IPS-NIHi7 (cell line): Measurements from ENCODE around the gene ENPP6.
A peak's percentile ranks its signal among the peaks of the same experiment; 100 is the strongest.

Experiments
- DNase-seq: peaks from one replicate; pipeline ENCODE4 v3.0.0; 2012; ENCODE audit warnings: mixed read lengths; ENCODE audit errors: extremely low spot score

Gene ENPP6

GRCh38 chr4:184190711-184191110, 27.0 kb downstream of the ENPP6 start:
- no peak for DNase-seq

GRCh38 chr4:184189966-184190365, 27.7 kb downstream of the ENPP6 start:
- DNase-seq = no peak

- no peak for DNase-seq
Measured at GRCh38 chr4:184188443-184189400, 29.0 kb downstream of the ENPP6 start.

DNA sequence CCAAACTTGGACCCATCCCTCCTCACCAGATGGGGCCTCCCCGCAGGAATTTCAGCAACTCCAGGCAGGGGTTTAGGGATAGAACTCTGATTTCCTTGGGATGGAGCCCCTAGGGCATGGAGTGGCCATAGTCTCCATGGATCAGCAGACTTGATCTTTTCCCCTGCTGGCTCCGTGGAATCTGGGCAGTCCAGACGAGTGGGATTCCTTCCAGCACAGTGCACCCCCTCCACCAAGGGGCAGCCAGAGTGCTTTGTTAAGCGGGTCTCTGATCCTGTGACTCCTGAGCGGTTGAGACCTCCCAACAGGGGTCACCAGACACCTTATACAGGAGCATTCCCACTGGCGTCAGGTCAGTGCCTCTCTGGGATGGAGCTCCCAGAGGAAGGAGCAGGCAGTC, 40.4 kb downstream of the ENPP6 start:
- no peak for DNase-seq

DNA sequence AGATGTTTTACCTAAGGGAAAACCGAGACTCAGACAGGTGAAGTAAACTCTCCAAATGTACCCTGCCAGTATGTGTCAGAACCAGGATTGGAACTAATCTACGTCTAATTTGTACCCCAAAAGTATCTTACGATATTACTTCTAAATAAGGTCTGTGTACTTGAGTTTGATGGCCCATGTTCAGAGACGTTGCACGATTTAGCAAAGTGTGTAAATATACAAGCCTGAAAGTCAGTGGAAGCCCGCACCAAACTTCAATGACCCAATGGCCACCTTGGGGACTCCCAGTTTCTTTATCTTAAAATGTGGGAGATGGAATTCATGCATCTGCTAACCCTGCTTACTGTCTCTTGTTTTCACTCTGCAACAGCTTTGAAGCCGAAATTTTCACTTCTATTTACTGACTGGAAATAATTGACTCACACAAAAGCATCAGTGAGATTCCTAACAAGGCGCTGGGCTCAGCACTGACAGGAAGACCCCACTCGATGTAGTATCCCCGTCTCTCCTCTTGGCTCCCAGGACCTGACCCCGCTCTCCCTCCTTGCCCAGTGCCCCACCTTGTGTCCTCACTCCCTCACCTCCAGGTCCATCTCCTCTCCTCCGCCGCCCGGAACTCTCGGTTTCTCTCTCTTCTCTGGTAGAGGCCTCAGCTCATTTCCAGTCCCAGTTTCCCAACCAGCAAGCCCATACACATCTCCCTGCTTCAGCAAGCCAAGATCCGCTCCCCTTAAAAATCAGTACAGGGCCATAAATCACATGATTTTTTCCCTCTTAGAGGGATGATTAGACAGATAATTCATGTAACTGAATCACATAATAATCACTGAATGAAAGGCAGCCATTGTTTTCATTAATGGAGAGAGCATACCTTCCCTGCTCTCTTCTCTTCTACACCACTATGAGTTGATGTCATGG, 42.8 kb downstream of the ENPP6 start:
- no peak for DNase-seq

DNA sequence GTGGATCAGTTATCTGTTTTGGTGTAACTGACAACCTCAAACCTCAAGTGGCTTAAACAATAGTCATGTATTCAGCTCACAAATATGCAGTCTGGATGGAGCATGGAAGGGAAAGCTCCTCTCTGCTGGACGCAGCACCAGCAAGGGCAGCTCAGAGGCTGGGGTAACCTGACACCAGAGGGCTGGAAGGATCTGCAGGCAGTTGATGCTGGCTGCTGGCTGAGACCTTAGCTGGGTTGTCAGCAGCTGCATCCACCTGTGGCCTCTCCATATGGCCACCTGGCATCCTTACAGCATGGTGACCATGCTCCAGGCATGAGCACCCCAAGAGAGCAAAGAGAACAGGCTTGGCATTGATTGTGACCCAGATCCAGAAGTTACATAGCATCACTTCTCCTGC, 46.7 kb downstream of the ENPP6 start:
- DNase-seq = peak; percentile 57

GRCh38 chr4:184169225-184169867, 48.3 kb downstream of the ENPP6 start:
- DNase-seq = no peak

DNA sequence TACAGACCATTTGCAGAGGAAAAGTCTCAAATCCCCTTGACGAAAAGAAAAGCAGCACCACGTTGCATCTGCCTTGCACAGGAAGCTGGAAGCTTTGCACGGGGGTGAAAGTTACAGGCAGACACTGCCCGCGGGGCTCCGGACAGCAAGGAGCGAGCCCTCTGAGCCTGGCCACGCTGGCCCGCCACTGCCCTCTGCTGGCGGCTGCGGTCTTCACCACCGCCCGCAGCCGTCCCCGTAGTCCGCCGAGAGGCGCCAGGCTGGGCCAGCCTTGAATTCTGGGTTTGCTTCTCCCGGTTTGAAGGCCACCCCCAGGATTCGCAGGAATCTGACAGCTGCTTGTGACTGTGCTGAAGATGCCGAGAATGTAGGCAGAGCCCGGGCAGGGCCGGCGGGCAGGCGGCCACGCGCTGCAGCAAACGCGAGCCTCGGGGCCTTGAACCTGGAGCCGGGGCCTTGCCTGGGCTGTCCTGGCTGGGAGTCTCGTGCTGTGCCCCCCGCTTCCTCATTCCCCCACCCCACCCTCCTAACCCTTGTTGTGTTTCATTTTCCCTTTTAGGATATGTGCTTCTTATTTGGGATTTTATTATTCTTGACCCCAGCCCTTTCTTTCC, 49.2 kb downstream of the ENPP6 start:
- peak; percentile 86 for DNase-seq

DNA sequence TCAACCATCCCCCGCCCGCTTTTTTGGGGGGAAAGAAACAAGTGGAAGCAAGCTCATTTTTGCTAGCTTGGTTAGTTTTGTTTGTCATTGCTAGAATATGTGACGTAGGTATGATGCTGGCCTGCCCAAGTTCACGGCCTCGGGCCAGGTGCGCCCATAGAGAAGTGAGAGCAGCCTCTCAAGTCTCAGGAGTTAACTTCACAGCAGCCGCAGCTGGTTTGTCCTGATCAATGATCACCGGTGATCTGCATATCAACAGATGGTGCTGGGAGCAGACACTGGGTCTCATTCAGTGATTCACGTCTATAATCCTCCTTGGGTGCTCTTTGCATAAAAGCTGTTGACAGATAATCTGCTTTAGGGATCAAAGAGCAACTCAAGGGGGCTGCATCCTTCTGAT, 50.1 kb downstream of the ENPP6 start:
- DNase-seq = peak; percentile 52

DNA sequence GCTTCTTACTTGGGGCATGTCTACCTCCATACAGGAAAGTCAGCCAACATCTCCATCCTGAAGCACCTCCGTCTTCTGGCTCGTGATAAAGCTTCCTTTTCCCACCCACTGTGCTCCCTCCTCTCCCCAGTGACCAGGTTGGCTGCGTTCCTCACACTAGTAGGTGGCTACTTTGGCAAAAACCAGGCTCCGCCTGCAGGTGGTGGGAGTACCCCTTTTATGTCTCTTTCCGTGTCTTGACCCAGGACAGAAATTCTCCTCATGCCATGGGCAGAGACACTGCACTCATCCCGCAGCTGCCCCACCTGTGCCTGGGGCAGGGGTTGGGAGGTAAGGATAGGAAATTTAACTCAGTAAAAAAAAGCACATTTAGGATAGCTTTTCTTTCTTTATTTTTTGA, 50.9 kb downstream of the ENPP6 start:
- no peak for DNase-seq

DNA sequence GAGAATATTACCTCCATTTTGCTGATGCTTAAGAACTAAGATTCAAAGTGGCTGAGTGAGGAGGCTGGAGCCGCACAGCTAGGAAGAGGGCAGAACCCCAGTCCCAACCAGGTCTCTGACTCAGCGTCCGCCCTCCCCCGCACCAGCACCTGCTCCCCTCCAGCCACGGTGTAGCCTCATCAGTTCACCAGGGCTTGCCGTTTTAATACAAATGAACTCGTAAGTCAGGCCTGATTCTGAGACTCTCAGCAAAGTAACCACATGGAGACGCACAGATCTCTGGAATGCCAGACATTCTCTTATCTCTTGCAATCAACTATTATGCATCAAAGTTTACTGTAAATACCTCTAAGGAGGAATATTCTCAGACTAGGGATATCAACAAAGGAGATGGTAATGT, 52.4 kb downstream of the ENPP6 start:
- peak; percentile 61 for DNase-seq

- peak; percentile 89 for DNase-seq
Measured at GRCh38 chr4:184163813-184164212, 53.9 kb downstream of the ENPP6 start.

DNA sequence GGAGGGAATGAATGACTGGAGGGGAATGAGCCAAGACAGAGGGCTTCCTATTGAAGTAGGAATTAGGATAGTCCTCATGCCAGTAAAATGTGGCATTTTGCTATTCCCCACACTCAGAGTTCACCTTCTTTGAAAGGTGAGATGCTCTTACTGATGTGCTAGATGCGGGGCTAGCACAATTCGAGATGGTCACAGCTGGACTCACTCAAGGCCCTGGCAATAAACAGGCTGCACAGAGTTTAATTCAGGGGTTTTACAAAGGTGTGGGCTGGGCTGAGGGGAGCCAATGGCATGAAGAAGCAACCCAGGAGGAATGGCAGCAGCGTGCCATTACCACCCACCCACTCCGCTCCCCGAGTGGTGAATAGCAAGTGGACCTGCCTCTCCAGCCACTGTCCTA, 55.1 kb downstream of the ENPP6 start:
- no peak for DNase-seq

DNA sequence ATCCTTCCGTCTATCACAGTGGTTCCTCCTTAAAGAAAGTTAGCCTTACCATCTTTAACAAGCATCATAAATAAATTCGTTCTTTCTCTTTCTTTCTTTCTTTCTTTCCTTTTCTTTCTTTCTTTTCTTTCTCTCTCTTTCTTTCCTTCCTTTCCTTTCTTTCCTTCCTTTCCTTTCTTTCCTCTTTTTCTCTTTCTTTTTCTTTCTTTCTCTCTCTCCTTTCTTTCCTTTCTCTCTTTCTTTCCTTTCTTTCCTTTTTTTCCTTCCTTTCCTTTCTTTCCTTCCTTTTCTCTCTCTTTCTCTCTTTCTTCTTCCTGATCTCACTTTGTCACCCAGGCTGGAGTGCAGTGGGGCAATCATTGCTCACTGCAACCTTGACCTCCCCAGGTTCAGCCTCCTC, 60.4 kb downstream of the ENPP6 start:
- DNase-seq = no peak

DNA sequence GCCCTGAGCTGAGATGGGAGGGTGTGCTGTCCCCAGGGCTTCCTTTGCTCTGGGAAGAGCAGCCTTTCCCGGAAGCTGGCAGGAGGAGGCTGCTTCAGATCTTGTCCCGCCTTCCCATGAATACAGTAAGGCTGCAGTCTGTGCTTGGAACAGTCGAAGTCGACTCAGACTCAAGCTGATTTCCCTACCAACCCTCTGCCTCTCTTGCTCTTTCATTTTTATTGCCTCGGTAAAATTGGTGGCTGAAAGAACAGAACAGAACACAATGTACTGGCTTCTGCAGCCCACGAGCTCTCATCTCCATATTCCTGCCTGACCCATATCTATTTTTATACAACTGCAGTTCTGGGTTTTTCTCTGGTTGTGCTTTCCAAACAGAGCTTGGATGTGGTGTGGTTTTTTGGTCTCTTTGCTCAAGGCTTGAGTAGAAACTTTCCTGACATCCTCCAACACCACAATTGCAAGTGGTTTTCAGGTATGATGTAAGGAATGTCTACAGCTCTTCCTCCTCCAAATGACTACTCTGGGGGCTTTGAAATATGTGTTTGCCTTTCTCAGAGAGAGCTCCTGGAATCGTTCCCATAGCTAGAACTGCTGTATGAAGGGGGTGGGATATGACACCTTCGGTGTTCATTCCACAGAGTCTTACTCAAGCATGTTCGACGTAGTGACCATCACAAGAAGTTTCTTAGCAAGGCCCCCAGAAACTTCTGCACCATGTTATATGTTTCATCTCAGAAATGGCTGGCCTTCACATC, 61.3 kb downstream of the ENPP6 start:
- DNase-seq = no peak

DNA sequence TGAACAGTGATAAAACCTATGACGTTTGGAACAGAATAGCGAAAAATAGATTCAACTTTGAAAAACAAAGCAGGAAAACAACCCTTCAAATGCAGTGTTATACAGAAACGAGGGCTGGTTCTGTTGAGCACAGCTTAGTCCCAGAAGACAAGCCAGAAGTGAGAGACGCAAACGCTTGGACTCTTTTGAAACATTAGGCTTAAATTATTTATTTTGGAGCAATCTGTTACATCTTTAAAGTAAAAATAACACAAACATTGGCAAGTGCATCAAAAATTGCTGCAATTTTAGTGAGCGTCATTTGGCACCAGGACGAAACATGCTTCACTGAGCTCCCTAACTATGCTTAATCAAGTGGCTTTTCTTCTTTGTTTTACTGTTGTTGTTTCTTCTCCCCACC, 63.5 kb downstream of the ENPP6 start:
- no peak for DNase-seq

GRCh38 chr4:184153781-184154180, 63.9 kb downstream of the ENPP6 start:
- no peak for DNase-seq

GRCh38 chr4:184151988-184152485, 65.6 kb downstream of the ENPP6 start:
- no peak for DNase-seq

DNA sequence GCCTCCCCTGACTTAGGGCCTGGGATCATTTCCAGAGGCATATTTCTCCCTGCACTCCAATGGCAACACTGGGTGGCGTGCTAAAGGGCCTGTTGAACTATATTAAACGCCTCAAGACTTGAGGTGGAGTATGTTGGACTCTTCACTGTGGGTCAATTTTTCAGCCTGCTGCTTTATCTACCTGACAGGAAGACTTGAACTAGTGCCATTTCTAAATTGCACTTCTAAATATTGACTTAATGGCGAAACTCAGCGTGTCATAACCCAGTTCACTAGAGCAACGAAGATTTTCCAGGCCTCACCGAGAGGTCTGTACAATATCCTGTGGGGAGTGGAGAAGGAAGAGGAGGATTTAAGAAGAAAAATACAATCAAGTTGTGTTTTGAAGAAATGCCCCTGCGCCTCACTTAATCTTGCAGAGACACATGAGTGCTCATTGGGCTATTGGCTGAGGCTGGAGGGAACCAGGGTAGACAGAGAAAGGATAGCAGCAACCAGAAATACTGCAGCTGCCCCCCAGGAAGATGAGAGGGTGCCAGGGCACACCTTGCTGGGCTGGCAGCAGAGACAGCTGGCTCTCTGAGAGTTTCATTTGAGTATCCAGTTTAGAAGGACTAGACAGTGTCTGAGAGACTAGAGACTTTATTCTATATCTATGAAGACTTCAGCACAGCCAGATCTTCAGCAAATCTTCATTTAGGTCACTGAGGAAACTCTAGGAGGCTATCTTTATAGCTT, 67.4 kb downstream of the ENPP6 start:
- DNase-seq = no peak
